H1 (cell line): ENCODE data around the gene PSMD5. TPM values are rescaled to one million over a fixed set of nuclear protein-coding genes. Genes with fewer than 3 reads are reported as not detected.

Experiments used
- ATF3 ChIP-seq: IDR thresholded peaks from 2 replicates; pipeline ENCODE4 v1.6.1; 2011; ENCODE audit warnings: low read depth, mild to moderate bottlenecking, low read length; ENCODE audit not compliant: insufficient read depth
- BACH1 ChIP-seq: IDR thresholded peaks from 2 replicates; pipeline ENCODE4 v1.6.1; 2012; ENCODE audit warnings: low read length, improper control_type of control experiment
- BRCA1 ChIP-seq: IDR thresholded peaks from 2 replicates; pipeline ENCODE4 v1.6.1; 2012; ENCODE audit warnings: low read depth, low read length, improper control_type of control experiment
- CEBPB ChIP-seq: IDR thresholded peaks from 2 replicates; pipeline ENCODE4 v1.6.1; 2012; ENCODE audit warnings: low read depth, low read length
- CTBP2 ChIP-seq: IDR thresholded peaks from 2 replicates; pipeline ENCODE4 v1.7.0; 2011; ENCODE audit warnings: borderline replicate concordance, mild to moderate bottlenecking, moderate library complexity, mixed read lengths, low read length; ENCODE audit not compliant: insufficient read depth, insufficient read length
- CTCF ChIP-seq, 3 experiments: IDR thresholded peaks; 1 replicate in 2 of 3; 2 replicates in 1 of 3; pipeline versions ENCODE4 v1.5.1 to v1.6.1; 2011; ENCODE audit warnings: low read length in 3 of 3, mild to moderate bottlenecking in 3 of 3, inconsistent platforms in 2 of 3, low read depth in 1 of 3, moderate library complexity in 1 of 3; ENCODE audit not compliant: insufficient read depth in 1 of 3; ENCODE audit errors: control extremely low read depth in 1 of 3
- EP300 ChIP-seq, 2 experiments: IDR thresholded peaks; 1 replicate in 1 of 2; 2 replicates in 1 of 2; pipeline ENCODE4 v1.6.1; 2011 to 2012; ENCODE audit warnings: low read depth in 2 of 2, low read length in 2 of 2, mild to moderate bottlenecking in 2 of 2, borderline replicate concordance in 1 of 2, inconsistent platforms in 1 of 2, moderate library complexity in 1 of 2
- GABPA ChIP-seq: IDR thresholded peaks from 2 replicates; pipeline ENCODE4 v1.6.1; 2011; ENCODE audit warnings: mild to moderate bottlenecking, low read length, moderate library complexity, borderline replicate concordance; ENCODE audit not compliant: insufficient read depth
- JUN ChIP-seq: IDR thresholded peaks from 2 replicates; pipeline ENCODE4 v1.6.1; 2011; ENCODE audit warnings: low read depth, mild to moderate bottlenecking, improper control_type of control experiment, low read length
- KDM1A ChIP-seq: fragments of 200-600, 300-600 bp; sonication (generic); IDR thresholded peaks from 2 replicates; pipeline ENCODE4 v1.7.1; 2016; ENCODE audit warnings: mild to moderate bottlenecking, low read length, borderline replicate concordance
- POLR2A ChIP-seq, 2 experiments: IDR thresholded peaks; 1 replicate in 1 of 2; 2 replicates in 1 of 2; pipeline ENCODE4 v1.6.1; 2011; ENCODE audit warnings: low read depth in 2 of 2, low read length in 2 of 2, mild to moderate bottlenecking in 2 of 2; ENCODE audit errors: control extremely low read depth in 1 of 2
- POU5F1 ChIP-seq: IDR thresholded peaks from 2 replicates; pipeline ENCODE4 v1.6.1; 2011; ENCODE audit warnings: low read depth, mild to moderate bottlenecking, low read length, moderate library complexity
- RAD21 ChIP-seq, 2 experiments: IDR thresholded peaks in 1 of 2; conservative IDR thresholded peaks in 1 of 2; 2 replicates each; pipeline ENCODE4 v1.6.1; 2011; ENCODE audit warnings: low read depth in 2 of 2, low read length in 2 of 2, improper control_type of control experiment in 1 of 2, inconsistent platforms in 1 of 2, mild to moderate bottlenecking in 1 of 2, moderate library complexity in 1 of 2
- RBBP5 ChIP-seq: IDR thresholded peaks from 2 replicates; pipeline ENCODE4 v1.7.1; 2012; ENCODE audit warnings: low read depth, mild to moderate bottlenecking, inconsistent platforms, low read length, moderate library complexity, borderline replicate concordance
- RFX5 ChIP-seq: IDR thresholded peaks from 2 replicates; pipeline ENCODE4 v1.6.1; 2011; ENCODE audit warnings: low read depth, low read length, improper control_type of control experiment, borderline replicate concordance
- RNF2 ChIP-seq: fragments of 200-900, 300-1000 bp; sonication (generic); IDR thresholded peaks from 2 replicates; pipeline ENCODE4 v1.7.1; 2016; ENCODE audit warnings: borderline replicate concordance, low read depth, mild to moderate bottlenecking, antibody characterized with exemption, low read length; ENCODE audit not compliant: poor library complexity, severe bottlenecking; ENCODE audit errors: missing control alignments
- SIRT6 ChIP-seq: IDR thresholded peaks from one replicate; pipeline ENCODE4 v1.7.1; 2012; ENCODE audit warnings: low read length, inconsistent platforms
- SP2 ChIP-seq: IDR thresholded peaks from 2 replicates; pipeline ENCODE4 v1.6.1; 2012; ENCODE audit warnings: mild to moderate bottlenecking, low read length, inconsistent platforms
- SRF ChIP-seq: IDR thresholded peaks from 2 replicates; pipeline ENCODE4 v1.6.1; 2011; ENCODE audit warnings: mild to moderate bottlenecking, low read depth, low read length, moderate library complexity
- TAF7 ChIP-seq: optimal IDR thresholded peaks from 2 replicates; pipeline ENCODE3; 2011; ENCODE audit warnings: low read depth, mild to moderate bottlenecking, inconsistent platforms, low read length, moderate library complexity, borderline replicate concordance
- polyA plus RNA-seq, 7 experiments: library from polyadenylated mRNA; depleted of rRNA in 3 of 7; stranded (reverse) in 5 of 7; unstranded in 2 of 7; fragments of >200 nt in 5 of 7; fragments of 200-250 nt in 2 of 7; gene quantifications; 1 replicate in 5 of 7; 2 replicates in 1 of 7; 4 replicates in 1 of 7; pipeline versions ENCODE4 v1.2.1 to v1.2.3, GENCODE V29; 2011 to 2013; ENCODE audit warnings: missing spikeins in 2 of 7, mixed read lengths in 2 of 7
- total RNA-seq: library from RNA; stranded (reverse); fragmentation: NEBNext Ultra II Directional; extraction: Animal tissue kit (Norgen Biotek cat#: 25700); gene quantifications from 2 replicates; pipeline ENCODE4 v1.2.1, GENCODE V29; 2021

PSMD5 gene
- total and polyA plus RNA-seq, 2 of the 8 experiments (the other 6 are each of a cell fraction or from before 2014, with no cell fraction given): 19.2 to 30.5 TPM

GRCh38 chr9:120792898-120793765 is 49.6 kb downstream of the PSMD5 start, which contains the start of gene FBXW2 (continued):
- TF ChIP-seq ATF3: 0 out of 2 replicates have a peak, but pooled peaks have one; percentile 50
- TF ChIP-seq CTBP2: no peak
- peak; percentile 93; the same call in 1 of the 2 replicates for TF ChIP-seq RBBP5
- no peak for TF ChIP-seq EP300 (IDR thresholded peaks at IDR 0.05; ENCODE audit: borderline replicate concordance in 1 of 2, low read depth in 2 of 2, low read length in 2 of 2)
- peak; percentile 94 for TF ChIP-seq GABPA
- TF ChIP-seq RAD21 (IDR thresholded peaks at IDR 0.05 in 1 of 2, conservative IDR thresholded peaks at IDR 0.05 in 1 of 2; ENCODE audit: low read depth in 2 of 2, low read length in 2 of 2): no peak
- no peak for TF ChIP-seq SP2
- TF ChIP-seq SIRT6: no peak
- no peak for TF ChIP-seq BACH1
- peak; percentile 87 for TF ChIP-seq TAF7
- no peak for TF ChIP-seq POU5F1
- peak; percentile 52 for TF ChIP-seq SRF
- peak; percentile 94 to 95 for TF ChIP-seq POLR2A (IDR thresholded peaks at IDR 0.05; ENCODE audit: control extremely low read depth in 1 of 2, low read depth in 2 of 2, low read length in 2 of 2)
- no peak; the same call in 1 of the 2 replicates for TF ChIP-seq BRCA1
- no peak for TF ChIP-seq JUN
- TF ChIP-seq CTCF (IDR thresholded peaks at IDR 0.05; ENCODE audit: control extremely low read depth in 1 of 3, insufficient read depth in 1 of 3, low read depth in 1 of 3, low read length in 3 of 3): peak in 1 of 3 experiments; percentile 6; a peak in 1 of 4 replicates
- no peak for TF ChIP-seq RNF2
- TF ChIP-seq CEBPB: no peak
- TF ChIP-seq KDM1A: no peak
- TF ChIP-seq RFX5: no peak
